ENCODE data around the gene DENND5B. TPM values are rescaled to one million over a fixed set of nuclear protein-coding genes. Genes with fewer than 3 reads are reported as not detected.
"Not testable (repeated sequence)": the region's sequence is repeated elsewhere in the genome, so short reads cannot be mapped to it uniquely, and the experiment has no call there.

DENND5B gene
- total and polyA plus RNA-seq, 4 donors: 3.1 to 22.5 (median 12.7) TPM

DNA sequence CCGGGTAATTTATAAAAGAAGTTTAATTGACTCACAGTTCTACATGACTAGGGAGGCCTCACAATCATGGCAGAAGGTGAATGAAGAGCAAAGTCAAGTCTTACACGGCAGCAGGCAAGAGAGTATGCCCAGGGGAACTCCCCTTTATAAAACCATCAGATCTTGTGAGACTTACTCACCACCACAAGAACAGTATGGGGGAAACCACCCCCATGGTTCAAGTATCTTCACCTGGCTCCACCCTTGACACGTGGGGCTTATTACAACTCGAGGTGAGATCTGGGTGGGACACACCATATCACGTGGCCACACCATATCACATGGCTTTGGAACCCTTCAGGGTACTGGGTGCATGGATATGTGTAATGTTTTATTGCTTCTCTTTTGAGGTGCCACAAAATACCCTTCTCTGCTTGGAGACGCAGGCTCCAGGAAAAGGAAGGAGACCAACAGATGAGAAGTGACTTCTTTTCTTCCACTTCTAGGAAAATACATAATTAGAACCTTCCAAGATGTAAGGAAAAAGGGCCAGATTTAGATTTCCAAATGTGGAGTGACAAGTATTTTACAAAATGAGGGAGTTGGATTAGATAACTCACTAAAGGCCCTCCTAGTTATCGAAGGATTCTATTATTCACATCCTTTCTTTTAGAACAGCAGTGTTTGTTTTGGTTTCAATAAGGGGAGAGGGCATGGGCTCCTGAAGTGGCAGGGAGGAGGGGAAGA is 35.5 kb upstream of the DENND5B start:
- ATAC-seq (ENCODE audit: low FRiP score): no peak

DNA sequence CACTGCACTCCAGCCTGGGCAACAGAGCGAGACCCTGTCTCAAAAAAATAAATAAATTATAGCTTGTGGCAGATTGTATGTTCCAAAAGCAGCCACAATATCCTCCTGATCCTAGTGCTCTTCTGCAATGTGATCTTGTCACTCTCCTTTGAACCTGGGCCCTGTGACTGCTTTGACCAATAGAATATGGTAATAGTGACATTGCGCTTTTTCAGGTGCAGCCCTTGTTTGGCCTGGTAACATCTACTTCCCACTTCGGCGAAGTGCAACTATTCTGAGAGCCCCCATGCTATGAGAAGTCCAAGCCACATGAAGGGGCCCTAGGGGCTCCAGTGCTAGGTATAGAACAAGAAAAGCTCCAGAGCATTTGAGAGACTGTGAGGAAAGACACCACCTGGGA is 31.1 kb upstream of the DENND5B start:
- Histone ChIP-seq H3K36me3 (ENCODE audit: control insufficient read depth in 1 of 2, insufficient read depth in 2 of 2, low read length in 1 of 2) (no peaks in the 10 kb centered on the region), H3K4me1 (ENCODE audit: control insufficient read depth in 1 of 2, insufficient read depth in 2 of 2, low read length in 2 of 2) (peaks cover 0 to 3% of the 10 kb centered on the region in 2 donors), H3K4me3 (ENCODE audit: low read length in 2 of 2) (no peak overlapping the region), H3K9me3 (ENCODE audit: control insufficient read depth, low read length) (no peaks in the 10 kb centered on the region), H3K27me3 (ENCODE audit: control insufficient read depth in 1 of 2, insufficient read depth in 2 of 2, low read length in 1 of 2) (no peaks in the 10 kb centered on the region), H3K27ac (ENCODE audit: low read depth in 1 of 2, low read length in 2 of 2) (no peak overlapping the region)
- ATAC-seq (ENCODE audit: low FRiP score) (no peak), DNase-seq (no peak)
- WGBS, 2 donors: 94 to 96% methylated on average over 4 of the region's 4 CpGs
- intact Hi-C loops (cut with DNase I): no loop called here

More for the DNA sequence above, 35.5 kb upstream of the DENND5B start:
- H3K4me1 ChIP-seq (ENCODE audit: control insufficient read depth in 1 of 2, insufficient read depth in 2 of 2, low read length in 2 of 2): no peaks in the 10 kb centered on the region
- H3K4me3 ChIP-seq (ENCODE audit: low read length in 2 of 2): no peak overlapping the region
- WGBS, 2 donors: 85 to 90% methylated on average over 7 of the region's 7 CpGs
- H3K9me3 ChIP-seq (ENCODE audit: control insufficient read depth, low read length): no peaks in the 10 kb centered on the region
- no peak for DNase-seq
- H3K27me3 ChIP-seq (ENCODE audit: control insufficient read depth in 1 of 2, insufficient read depth in 2 of 2, low read length in 1 of 2): no peaks in the 10 kb centered on the region
- H3K36me3 ChIP-seq (ENCODE audit: control insufficient read depth in 1 of 2, insufficient read depth in 2 of 2, low read length in 1 of 2): no peaks in the 10 kb centered on the region
- intact Hi-C loops (cut with DNase I): no loop called here
- H3K27ac ChIP-seq (ENCODE audit: low read depth in 1 of 2, low read length in 2 of 2): no peak overlapping the region

DNA sequence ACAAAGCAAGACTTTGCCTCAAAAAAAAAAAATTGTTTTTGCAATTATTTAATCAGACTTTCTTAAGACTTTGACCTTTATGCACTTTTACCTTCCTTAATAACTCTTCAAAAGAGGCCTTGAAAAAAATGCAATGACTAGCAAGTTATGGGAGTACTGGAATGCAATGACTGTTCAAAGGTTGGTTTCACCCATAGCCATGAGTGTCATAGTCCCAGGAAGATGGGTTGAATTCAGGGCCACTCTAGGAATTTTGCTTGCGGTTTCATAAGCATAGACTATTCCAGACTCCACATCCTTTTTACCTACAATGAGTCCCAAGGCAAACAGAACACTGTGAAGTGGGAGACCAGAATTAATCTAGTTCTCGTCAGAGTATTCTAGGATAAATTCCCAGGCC is 29.4 kb upstream of the DENND5B start:
- H3K4me3 ChIP-seq (ENCODE audit: low read length in 2 of 2): no peak overlapping the region
- intact Hi-C loops (cut with DNase I): no loop called here
- DNase-seq (no peak), ATAC-seq (ENCODE audit: low FRiP score) (no peak)
- H3K27me3 ChIP-seq (ENCODE audit: control insufficient read depth in 1 of 2, insufficient read depth in 2 of 2, low read length in 1 of 2): no peaks in the 10 kb centered on the region
- no peaks in the 10 kb centered on the region for H3K9me3 ChIP-seq (ENCODE audit: control insufficient read depth, low read length)
- H3K36me3 ChIP-seq (ENCODE audit: control insufficient read depth in 1 of 2, insufficient read depth in 2 of 2, low read length in 1 of 2): no peaks in the 10 kb centered on the region
- H3K4me1 ChIP-seq (ENCODE audit: control insufficient read depth in 1 of 2, insufficient read depth in 2 of 2, low read length in 2 of 2): peaks cover 0 to 3% of the 10 kb centered on the region in 2 donors
- WGBS, 2 donors: 58 to 91% methylated on average over 2 of the region's 2 CpGs
- H3K27ac ChIP-seq (ENCODE audit: low read depth in 1 of 2, low read length in 2 of 2): no peak overlapping the region

DNA sequence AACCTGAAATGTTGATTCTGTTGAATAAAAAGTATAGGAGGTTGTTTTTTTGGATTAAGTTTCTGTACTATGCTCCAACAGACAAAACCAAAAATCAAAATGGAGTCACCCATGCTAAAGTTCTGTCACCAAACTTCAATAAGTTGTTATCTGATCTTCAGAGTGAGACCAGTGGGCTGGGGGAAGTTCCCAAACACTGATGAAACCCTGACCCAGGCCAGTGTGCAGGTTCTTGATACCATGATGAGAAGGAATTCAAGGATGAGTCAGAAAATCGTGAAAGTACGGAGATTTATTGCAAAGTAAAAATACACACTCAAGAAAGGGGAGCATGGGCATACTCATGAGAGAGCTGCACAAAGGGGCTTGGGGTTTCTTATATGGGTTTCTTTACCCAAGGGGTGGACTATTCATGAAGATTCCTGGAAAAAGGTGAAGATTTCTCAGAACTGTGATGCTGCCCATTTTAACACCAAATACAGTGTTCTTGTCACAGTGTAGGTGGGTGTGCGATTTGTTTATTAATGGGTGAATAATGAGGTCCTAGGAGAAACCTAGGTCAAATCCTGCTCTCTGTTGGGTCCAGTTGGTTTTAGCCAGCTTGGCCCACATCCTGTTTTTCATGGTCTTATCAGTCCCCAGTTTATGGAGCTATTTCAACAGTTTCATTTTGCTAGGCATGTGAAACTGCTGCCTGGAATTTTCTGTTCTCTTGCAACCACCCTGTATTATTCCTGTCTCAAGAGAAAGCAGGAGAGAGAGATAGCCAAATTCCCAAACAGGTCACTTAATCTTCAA is 27.5 kb upstream of the DENND5B start:
- intact Hi-C loops (cut with DNase I): no loop called here
- no peaks in the 10 kb centered on the region for H3K36me3 ChIP-seq (ENCODE audit: control insufficient read depth in 1 of 2, insufficient read depth in 2 of 2, low read length in 1 of 2)
- 61 to 67% methylated on average over 3 of the region's 3 CpGs for WGBS, 2 donors
- ATAC-seq (ENCODE audit: low FRiP score): no peak
- no peak overlapping the region for H3K4me3 ChIP-seq (ENCODE audit: low read length in 2 of 2)
- no peaks in the 10 kb centered on the region for H3K9me3 ChIP-seq (ENCODE audit: control insufficient read depth, low read length)
- peaks cover 0 to 3% of the 10 kb centered on the region in 2 donors for H3K4me1 ChIP-seq (ENCODE audit: control insufficient read depth in 1 of 2, insufficient read depth in 2 of 2, low read length in 2 of 2)
- no peak for DNase-seq
- no peaks in the 10 kb centered on the region for H3K27me3 ChIP-seq (ENCODE audit: control insufficient read depth in 1 of 2, insufficient read depth in 2 of 2, low read length in 1 of 2)
- no peak overlapping the region for H3K27ac ChIP-seq (ENCODE audit: low read depth in 1 of 2, low read length in 2 of 2)

DNA sequence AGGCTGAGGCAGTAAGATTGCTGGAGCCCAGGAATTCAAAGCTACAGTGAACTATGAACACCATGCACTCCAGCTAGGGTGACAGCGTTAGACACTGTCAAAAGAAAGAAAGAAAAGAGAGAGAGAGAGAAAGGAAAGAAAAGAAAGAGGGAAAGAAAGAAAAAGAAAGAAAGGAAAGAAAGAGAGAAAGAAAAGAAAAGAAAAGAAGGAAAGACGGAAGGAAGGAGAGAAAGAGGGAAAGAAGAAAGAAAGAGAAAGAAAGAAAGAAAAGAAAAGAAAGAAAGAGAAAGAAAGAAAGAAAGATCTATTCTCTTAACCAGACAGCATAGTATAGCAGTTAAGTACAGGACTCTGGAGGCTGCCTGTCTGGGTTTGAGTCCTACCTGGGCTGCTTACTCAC is 21.9 kb upstream of the DENND5B start:
- Histone ChIP-seq H3K4me3 (ENCODE audit: low read length in 2 of 2) (no peak overlapping the region), H3K9me3 (ENCODE audit: control insufficient read depth, low read length) (peaks cover 1% of the 10 kb centered on the region), H3K36me3 (ENCODE audit: control insufficient read depth in 1 of 2, insufficient read depth in 2 of 2, low read length in 1 of 2) (no peaks in the 10 kb centered on the region), H3K27ac (ENCODE audit: low read depth in 1 of 2, low read length in 2 of 2) (no peak overlapping the region), H3K4me1 (ENCODE audit: control insufficient read depth in 1 of 2, insufficient read depth in 2 of 2, low read length in 2 of 2) (no peaks in the 10 kb centered on the region), H3K27me3 (ENCODE audit: control insufficient read depth in 1 of 2, insufficient read depth in 2 of 2, low read length in 1 of 2) (no peaks in the 10 kb centered on the region)
- DNase-seq (no peak), ATAC-seq (ENCODE audit: low FRiP score) (no peak)
- WGBS, 2 donors: 84 to 86% methylated on average over 2 of the region's 2 CpGs
- intact Hi-C loops (cut with DNase I): no loop called here

DNA sequence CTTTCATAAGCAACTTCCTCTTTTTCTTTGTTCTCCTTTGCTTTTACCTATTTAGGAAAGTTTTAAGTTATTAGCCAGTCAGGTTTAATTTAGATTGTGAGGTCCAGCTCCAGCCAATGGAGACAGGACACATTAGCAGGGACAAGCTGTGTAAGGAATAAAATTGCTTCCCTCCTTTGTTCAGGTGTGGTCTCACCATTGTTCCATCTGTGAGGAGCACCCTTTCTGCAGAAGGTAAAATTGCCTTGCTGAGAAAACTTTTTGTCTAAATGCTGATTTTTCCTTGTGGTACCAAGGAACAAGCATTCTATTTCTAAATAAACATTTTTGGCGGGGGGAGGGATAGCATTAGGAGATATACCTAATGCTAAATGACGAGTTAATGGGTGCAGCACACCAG is 17.4 kb upstream of the DENND5B start:
- DNase-seq; H3K4me1 ChIP-seq (ENCODE audit: control insufficient read depth in 1 of 2, insufficient read depth in 2 of 2, low read length in 2 of 2); H3K4me3 ChIP-seq (ENCODE audit: low read length in 2 of 2); ATAC-seq (ENCODE audit: low FRiP score); intact Hi-C loops (cut with DNase I); H3K27me3 ChIP-seq (ENCODE audit: control insufficient read depth in 1 of 2, insufficient read depth in 2 of 2, low read length in 1 of 2); H3K36me3 ChIP-seq (ENCODE audit: control insufficient read depth in 1 of 2, insufficient read depth in 2 of 2, low read length in 1 of 2); H3K9me3 ChIP-seq (ENCODE audit: control insufficient read depth, low read length); H3K27ac ChIP-seq (ENCODE audit: low read depth in 1 of 2, low read length in 2 of 2): not testable (repeated sequence)
- 89 to 94% methylated on average over 2 of the region's 2 CpGs for WGBS, 2 donors

DNA sequence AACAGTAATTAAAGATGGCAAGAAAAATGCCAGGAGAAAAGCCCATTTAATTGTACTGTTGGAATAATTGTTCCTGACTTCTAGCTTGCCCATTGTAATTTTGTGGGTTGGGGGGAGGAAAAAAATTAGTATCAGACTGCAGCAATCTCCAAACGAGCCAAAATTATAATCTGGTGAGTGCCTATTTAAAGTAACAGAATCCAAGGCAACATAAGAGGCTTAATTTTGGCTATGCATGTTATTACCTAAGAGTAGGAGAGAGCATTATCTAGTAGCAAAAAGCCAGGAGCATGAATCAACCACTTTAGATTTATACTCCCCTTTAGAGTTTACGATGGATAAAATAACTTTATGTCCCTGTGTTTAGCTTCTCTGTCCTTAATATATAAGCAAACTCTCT is 14.6 kb upstream of the DENND5B start:
- no peak for DNase-seq
- Histone ChIP-seq H3K9me3 (ENCODE audit: control insufficient read depth, low read length) (peaks cover 1% of the 10 kb centered on the region), H3K4me1 (ENCODE audit: control insufficient read depth in 1 of 2, insufficient read depth in 2 of 2, low read length in 2 of 2) (peaks cover 0 to 3% of the 10 kb centered on the region in 2 donors), H3K4me3 (ENCODE audit: low read length in 2 of 2) (no peak overlapping the region), H3K27me3 (ENCODE audit: control insufficient read depth in 1 of 2, insufficient read depth in 2 of 2, low read length in 1 of 2) (no peaks in the 10 kb centered on the region), H3K27ac (ENCODE audit: low read depth in 1 of 2, low read length in 2 of 2) (no peak overlapping the region), H3K36me3 (ENCODE audit: control insufficient read depth in 1 of 2, insufficient read depth in 2 of 2, low read length in 1 of 2) (no peaks in the 10 kb centered on the region)
- intact Hi-C loops (cut with DNase I): no loop called here
- ATAC-seq (ENCODE audit: low FRiP score): no peak
- WGBS, 2 donors: 30 to 39% methylated on average over 2 of the region's 2 CpGs

DNA sequence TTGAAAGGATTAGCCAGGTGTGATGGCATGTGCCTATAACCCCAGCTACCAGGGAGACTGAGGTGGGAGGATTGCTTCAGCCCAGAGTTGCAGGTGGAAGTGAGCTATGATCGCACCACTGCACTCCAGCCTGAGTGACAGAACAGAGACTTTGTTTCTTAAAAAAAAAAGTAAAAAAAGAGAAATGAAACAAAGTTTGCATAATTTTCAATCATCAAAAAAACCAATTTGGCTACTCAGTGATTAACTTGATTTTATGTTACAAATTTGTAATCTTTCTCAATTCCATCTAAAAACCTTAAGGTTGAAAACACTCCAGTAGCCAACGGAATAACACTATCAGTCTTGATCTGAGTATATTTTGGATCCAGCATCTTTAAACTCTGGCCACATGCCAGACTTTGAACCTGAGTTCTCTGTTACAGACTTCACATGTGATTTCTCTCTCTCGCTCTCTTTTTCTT is 12.6 kb upstream of the DENND5B start:
- 50 to 63% methylated on average over 3 of the region's 3 CpGs for WGBS, 2 donors
- ATAC-seq (ENCODE audit: low FRiP score): no peak
- H3K4me3 ChIP-seq (ENCODE audit: low read length in 2 of 2): no peak overlapping the region
- no peaks in the 10 kb centered on the region for H3K36me3 ChIP-seq (ENCODE audit: control insufficient read depth in 1 of 2, insufficient read depth in 2 of 2, low read length in 1 of 2)
- H3K27ac ChIP-seq (ENCODE audit: low read depth in 1 of 2, low read length in 2 of 2): no peak overlapping the region
- H3K27me3 ChIP-seq (ENCODE audit: control insufficient read depth in 1 of 2, insufficient read depth in 2 of 2, low read length in 1 of 2): no peaks in the 10 kb centered on the region
- H3K9me3 ChIP-seq (ENCODE audit: control insufficient read depth, low read length): no peaks in the 10 kb centered on the region
- intact Hi-C loops (cut with DNase I): loop anchor here in 1 of 2 donors (2.0 kb wide), 1 partner anchor 25 kb away; no protein-coding TSS in a partner anchor
- peaks cover 0 to 6% of the 10 kb centered on the region in 2 donors for H3K4me1 ChIP-seq (ENCODE audit: control insufficient read depth in 1 of 2, insufficient read depth in 2 of 2, low read length in 2 of 2)
- DNase-seq: no peak

Data from aorta (tissue), 5 donors.